ENCODE results near the gene EDN2. TPM values are rescaled to one million over a fixed set of nuclear protein-coding genes. Genes with fewer than 3 reads are reported as not detected.

Gene EDN2
- total RNA-seq, 1 donor from 2014 or later: 19.4 TPM

DNA sequence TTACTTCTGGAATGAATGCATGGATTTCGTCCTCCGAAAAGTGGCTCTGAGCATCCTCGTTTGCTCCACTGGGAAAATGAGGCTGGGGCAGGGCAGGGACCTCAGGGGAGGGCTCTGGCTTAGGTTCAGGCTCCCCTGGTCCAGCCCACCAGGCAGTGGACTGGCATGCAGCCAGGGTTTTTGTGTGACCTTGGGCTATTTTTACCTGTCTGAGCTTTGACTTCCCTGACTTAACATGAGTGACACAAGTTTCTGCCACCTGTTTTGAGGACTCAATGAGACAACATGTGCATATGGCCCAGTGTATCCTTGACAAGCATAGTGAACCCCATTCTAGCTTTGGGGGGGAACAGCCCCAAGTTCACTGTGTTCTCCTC, 32.6 kb upstream of the EDN2 start:
- no peak for DNase-seq (ENCODE audit: low read depth)

DNA sequence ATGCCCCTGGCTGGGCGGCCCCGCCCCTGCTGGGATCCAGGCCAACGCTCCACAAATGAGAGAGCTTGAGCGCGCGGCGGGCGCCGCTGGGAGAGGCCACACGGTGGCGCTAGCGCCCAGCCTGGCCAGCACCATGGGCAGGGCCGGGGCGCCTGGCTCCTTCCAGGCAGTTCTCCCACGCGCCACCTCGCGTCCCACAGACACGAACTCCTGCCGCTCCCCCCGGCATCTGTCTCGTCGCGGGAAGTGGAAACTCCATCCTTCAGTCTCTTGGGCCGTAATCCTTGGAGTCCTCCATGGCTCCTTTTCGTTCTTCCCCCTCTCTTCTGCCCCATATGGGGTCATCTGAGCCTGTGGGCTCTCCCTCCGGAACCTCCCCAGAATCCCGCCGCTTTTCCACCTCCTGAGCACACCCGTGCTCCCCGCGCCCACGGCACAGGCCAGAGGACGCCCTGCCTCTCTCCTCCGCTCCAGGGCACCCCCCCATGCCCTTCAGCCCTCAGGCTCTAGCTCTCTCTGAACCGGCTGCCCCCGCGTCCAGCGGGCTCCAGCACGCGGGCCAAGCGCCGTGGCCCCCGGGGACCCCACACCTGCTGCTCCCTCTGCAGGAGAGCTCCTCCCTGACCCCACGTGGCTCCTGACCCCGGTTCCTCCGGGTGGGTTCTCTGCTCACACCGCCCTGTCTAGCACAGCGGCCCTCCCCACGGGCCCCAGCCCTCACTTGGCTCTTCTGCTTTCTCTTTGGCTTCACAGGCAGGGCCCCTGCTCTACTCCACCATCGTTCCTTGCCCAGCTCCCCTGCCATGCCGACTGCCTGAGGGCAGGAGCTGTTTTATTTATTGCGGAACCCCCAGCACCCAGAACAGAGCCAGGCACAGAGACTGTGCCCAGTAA, 31.9 kb upstream of the EDN2 start:
- DNase-seq (ENCODE audit: low read depth): peak; percentile 72

- DNase-seq (ENCODE audit: low read depth): no peak
These were observed 31.3 kb upstream of the EDN2 start for GRCh38 chr1:41515778-41516167.

- DNase-seq (ENCODE audit: low read depth): peak; percentile 78
These were observed 30.7 kb upstream of the EDN2 start for GRCh38 chr1:41515131-41515678.

- no peak for DNase-seq (ENCODE audit: low read depth)
These were observed 29.9 kb upstream of the EDN2 start for GRCh38 chr1:41514381-41514780.

- DNase-seq (ENCODE audit: low read depth): no peak
These were observed 28.9 kb upstream of the EDN2 start for GRCh38 chr1:41513383-41513735.

DNA sequence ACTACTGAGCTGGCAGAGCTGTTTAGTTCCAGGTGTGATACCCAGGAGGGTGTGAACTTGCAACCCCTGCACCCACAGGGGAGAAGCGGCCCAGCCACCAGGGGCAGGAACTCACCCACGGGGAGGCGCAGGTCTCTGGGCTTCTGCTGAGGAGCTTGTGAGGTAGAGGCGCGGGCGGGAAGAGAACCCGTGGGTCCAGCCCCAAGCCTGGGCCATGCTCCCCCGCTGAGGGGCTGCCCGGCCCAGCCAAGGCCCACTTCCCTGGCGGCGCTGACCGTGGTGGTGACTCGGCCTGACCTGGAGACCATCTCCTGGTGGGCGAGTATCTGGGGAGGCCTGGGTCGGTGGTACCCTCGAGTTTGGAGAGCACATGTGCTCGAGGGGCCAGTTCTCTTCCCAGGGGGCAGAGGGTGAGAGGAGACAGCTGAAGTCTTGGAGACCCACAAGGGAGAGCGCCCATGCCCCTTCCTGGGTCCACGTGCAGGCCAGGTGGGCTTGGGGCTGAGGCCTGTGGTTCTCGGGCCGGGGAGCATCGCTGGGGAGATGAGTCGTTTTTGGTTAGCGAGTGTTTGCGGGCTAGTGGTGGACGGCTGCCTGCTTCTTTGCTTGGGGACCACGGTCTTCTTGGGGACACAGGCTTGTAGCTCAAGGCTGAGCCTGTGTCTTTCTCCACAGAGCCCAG, 28.4 kb upstream of the EDN2 start:
- no peak for DNase-seq (ENCODE audit: low read depth)

DNA sequence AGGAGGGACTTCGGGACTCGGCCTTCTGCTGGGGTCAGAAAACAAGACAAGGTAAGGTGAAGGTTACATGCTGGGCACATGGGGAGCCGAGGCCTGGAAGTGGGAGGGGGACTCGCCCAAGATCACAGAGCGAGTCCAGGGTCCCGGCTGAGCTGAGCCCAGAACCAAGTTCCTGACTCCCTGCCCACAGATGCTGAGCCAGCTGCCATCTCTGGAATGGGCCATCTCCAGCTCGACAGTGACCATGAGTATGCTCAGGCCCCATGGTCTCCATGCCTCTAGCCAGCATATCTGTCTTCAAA, 26.7 kb upstream of the EDN2 start:
- DNase-seq (ENCODE audit: low read depth): no peak

DNA sequence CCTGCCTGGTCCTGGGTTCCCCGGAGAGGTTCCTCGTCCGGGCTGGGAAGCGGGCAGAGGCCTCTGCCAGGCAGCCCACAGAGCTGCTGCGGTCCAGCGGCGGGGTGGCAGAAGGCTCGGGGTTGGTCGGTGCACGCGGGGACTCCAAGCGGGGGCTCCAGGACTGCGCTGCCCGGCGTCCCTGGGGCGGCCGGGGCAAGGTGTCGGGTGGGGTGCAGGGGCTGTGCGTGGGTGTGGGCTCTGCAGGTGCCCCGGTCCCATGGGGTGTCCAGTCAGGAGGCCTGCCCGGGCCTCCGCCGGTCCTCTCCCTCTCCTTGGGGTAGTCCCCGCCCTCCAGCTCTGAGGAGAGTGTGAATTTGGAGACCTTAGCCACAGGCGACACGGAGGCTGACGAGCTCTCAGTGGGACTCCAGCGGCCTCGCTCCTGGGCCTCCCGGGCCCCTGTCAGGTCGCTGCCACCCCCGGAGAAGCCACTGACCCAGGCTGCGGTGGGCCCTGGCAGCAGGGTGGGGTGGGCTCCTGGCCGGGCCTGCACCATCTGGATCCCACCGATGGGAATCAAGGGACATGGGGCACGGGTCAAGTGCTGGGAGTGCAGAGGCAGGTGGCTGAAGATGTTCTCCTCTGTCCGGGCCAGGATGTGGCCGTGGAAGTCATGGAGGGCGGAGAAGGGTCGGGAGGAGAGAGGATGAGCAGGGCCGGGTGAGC, 26.2 kb upstream of the EDN2 start:
- DNase-seq (ENCODE audit: low read depth): no peak

GRCh38 chr1:41509270-41509671, 24.8 kb upstream of the EDN2 start:
- no peak for DNase-seq (ENCODE audit: low read depth)

GRCh38 chr1:41508290-41508689, 23.8 kb upstream of the EDN2 start:
- DNase-seq (ENCODE audit: low read depth): no peak

GRCh38 chr1:41507836-41508235, 23.4 kb upstream of the EDN2 start:
- DNase-seq (ENCODE audit: low read depth): no peak

GRCh38 chr1:41507110-41507720, 22.7 kb upstream of the EDN2 start:
- DNase-seq (ENCODE audit: low read depth): no peak

DNA sequence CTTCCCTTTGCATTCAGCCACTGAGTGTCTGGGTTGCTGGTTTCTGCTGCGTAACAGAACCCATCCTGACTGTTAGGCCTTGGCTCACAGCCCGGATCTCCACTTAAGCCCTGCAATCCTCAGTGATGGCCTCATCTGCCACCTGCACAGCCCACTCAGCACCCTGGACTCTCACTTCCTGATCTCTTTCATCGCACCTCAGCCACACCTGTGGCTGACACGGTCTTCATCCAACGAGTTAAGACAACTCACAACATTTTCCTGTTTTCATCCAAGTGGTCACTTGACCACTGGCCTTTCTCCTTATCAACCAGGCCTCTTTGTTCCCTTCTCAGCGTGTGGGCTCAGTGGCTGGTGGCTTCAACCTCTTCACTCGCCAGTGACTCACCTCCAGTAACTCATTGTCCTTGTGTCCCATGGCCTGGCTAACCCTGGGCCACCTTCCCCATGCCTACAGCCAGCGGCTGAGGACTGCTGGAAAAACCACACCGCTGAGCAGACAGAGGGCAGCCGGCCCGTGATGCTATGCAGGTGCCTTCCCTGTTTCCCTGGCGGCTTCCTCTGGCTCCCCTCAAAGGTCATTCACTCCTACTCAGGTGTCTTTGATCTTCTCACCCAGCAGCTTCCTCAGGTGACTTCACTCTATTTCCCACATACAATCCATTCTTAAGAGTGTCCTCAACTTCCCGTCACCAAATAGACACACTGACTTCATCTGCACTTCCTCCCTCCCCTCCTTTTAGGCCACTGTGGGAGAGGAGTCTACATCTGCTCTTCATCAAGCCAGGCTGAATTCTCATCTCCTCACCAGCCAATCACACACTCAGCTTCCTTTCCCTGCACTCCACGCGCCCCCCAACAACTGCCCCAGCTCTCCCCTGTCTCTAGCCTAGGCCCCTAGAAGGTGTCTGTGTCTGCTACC, 19.9 kb upstream of the EDN2 start:
- DNase-seq (ENCODE audit: low read depth): peak; percentile 53

- DNase-seq (ENCODE audit: low read depth): no peak
These were observed 19.1 kb upstream of the EDN2 start for GRCh38 chr1:41503538-41504113.

DNA sequence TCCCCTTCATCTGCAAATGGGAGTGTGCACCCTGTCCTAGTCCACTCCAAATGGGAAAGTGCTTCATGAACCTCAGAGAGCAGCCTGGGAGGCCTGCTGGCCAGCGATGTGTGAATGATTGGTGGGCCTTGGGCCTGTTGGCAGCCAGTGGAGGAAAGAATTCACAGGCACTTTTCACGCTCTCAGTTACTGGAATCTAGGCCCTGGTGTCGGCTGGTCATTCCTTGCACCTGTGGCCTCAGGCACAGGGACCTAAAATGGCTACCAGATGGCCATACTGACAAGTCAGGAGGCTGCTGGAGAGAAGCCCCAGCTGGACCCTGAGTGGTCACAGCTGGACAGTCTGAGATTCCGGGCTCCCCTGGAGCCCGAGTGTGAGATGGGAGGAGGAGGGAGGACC, 18.4 kb upstream of the EDN2 start:
- DNase-seq (ENCODE audit: low read depth): peak; percentile 76

- DNase-seq (ENCODE audit: low read depth): peak; percentile 65
These were observed 17.1 kb upstream of the EDN2 start for GRCh38 chr1:41501581-41501980.

GRCh38 chr1:41500781-41501518, 16.5 kb upstream of the EDN2 start:
- no peak for DNase-seq (ENCODE audit: low read depth)

GRCh38 chr1:41500378-41500777, 15.9 kb upstream of the EDN2 start:
- peak; percentile 83 for DNase-seq (ENCODE audit: low read depth)

GRCh38 chr1:41499591-41499990, 15.1 kb upstream of the EDN2 start:
- no peak for DNase-seq (ENCODE audit: low read depth)
